Sigmoid colon (tissue), 4 donors: ENCODE measurements around the gene GPR119.
"Not testable (repeated sequence)": the region's sequence is repeated elsewhere in the genome, so short reads cannot be mapped to it uniquely, and the experiment has no call there.

Experiments used
- CTCF ChIP-seq, 4 experiments: fragments of 450-650 bp in 3 of 4; fragments of 200-600 bp in 1 of 4; IDR thresholded peaks; one replicate each; pipeline ENCODE4 v1.5.1; 2016 to 2019; ENCODE audit warnings: antibody characterized with exemption in 4 of 4, mild to moderate bottlenecking in 3 of 4, moderate library complexity in 2 of 4
- POLR2AphosphoS5 ChIP-seq, 4 donors: sonication (generic); formaldehyde crosslinking; IDR thresholded peaks; one replicate each; pipeline ENCODE4 v1.6.1; 2017; ENCODE audit warnings: antibody characterized with exemption in 4 of 4

- not testable (repeated sequence) for TF ChIP-seq POLR2AphosphoS5, CTCF (IDR thresholded peaks at IDR 0.05)
Observed at GRCh38 chrX:130338869-130339268, 46.6 kb downstream of the GPR119 start.
